ENCODE results near the gene NREP. TPM values are rescaled to one million over a fixed set of nuclear protein-coding genes. Genes with fewer than 3 reads are reported as not detected.
"Not testable (repeated sequence)": the region's sequence is repeated elsewhere in the genome, so short reads cannot be mapped to it uniquely, and the experiment has no call there.

Gene NREP
- total RNA-seq, 2 experiments from 2014 or later = 3.0 to 3.8 TPM

- DNase-seq = no peak
- intact Hi-C loops (cut with micrococcal nuclease) = no loop called here
- ChIA-PET CTCF (no interaction called here), POLR2A (no interaction called here)
- Mint-ChIP-seq H3K4me1 (ENCODE audit: low read depth) (peaks cover 2% of the 10 kb centered on the region), H3K9me3 (no peaks in the 10 kb centered on the region), H3K27me3 (peaks cover 7% of the 10 kb centered on the region), H3K4me3 (no peak overlapping the region), H3K36me3 (peaks cover 2% of the 10 kb centered on the region), H3K27ac (no peak overlapping the region)
These were observed 26.2 kb downstream of the NREP start for GRCh38 chr5:111730659-111731382.

GRCh38 chr5:111728941-111729340 is 28.1 kb downstream of the NREP start:
- intact Hi-C loops (cut with micrococcal nuclease) = no loop called here
- peaks cover 2% of the 10 kb centered on the region for H3K4me1 Mint-ChIP-seq (ENCODE audit: low read depth)
- H3K27ac Mint-ChIP-seq = no peak overlapping the region
- no peak overlapping the region for H3K4me3 Mint-ChIP-seq
- H3K27me3 Mint-ChIP-seq = peaks cover 7% of the 10 kb centered on the region
- ChIA-PET CTCF (interaction anchor here (0.6 kb wide), 1 partner anchor 91 kb away, joined by 3 read pairs; no protein-coding TSS in a partner anchor), POLR2A (no interaction called here)
- H3K9me3 Mint-ChIP-seq = no peaks in the 10 kb centered on the region
- no peaks in the 10 kb centered on the region for H3K36me3 Mint-ChIP-seq
- DNase-seq = no peak

- DNase-seq = no peak
- Mint-ChIP-seq H3K27ac (no peak overlapping the region), H3K9me3 (no peaks in the 10 kb centered on the region), H3K4me3 (no peak overlapping the region), H3K36me3 (no peaks in the 10 kb centered on the region), H3K4me1 (ENCODE audit: low read depth) (peaks cover 2% of the 10 kb centered on the region), H3K27me3 (peaks cover 7% of the 10 kb centered on the region)
- intact Hi-C loops (cut with micrococcal nuclease) = no loop called here
- ChIA-PET POLR2A (no interaction called here), CTCF (no interaction called here)
These were observed 30.0 kb downstream of the NREP start for GRCh38 chr5:111726986-111727385.

- Mint-ChIP-seq H3K27me3 (peaks cover 4% of the 10 kb centered on the region), H3K4me3 (no peak overlapping the region), H3K4me1 (ENCODE audit: low read depth) (no peaks in the 10 kb centered on the region), H3K36me3 (no peaks in the 10 kb centered on the region), H3K27ac (no peak overlapping the region), H3K9me3 (no peaks in the 10 kb centered on the region)
- DNase-seq = no peak
- CTCF ChIA-PET = no interaction called here
- intact Hi-C loops (cut with micrococcal nuclease) = no loop called here
- POLR2A ChIA-PET = no interaction called here
These were observed 34.9 kb downstream of the NREP start for GRCh38 chr5:111722140-111722539.

- CTCF ChIA-PET = interaction anchor here (0.7 kb wide), 1 partner anchor 12 kb away, joined by 3 read pairs; no protein-coding TSS in a partner anchor
- POLR2A ChIA-PET = no interaction called here
- Mint-ChIP-seq H3K4me3 (no peak overlapping the region), H3K27ac (no peak overlapping the region), H3K27me3 (peaks cover 6% of the 10 kb centered on the region), H3K4me1 (ENCODE audit: low read depth) (no peaks in the 10 kb centered on the region), H3K9me3 (no peaks in the 10 kb centered on the region), H3K36me3 (no peaks in the 10 kb centered on the region)
- intact Hi-C loops (cut with micrococcal nuclease) = no loop called here
- DNase-seq = no peak
These were observed 36.6 kb downstream of the NREP start for GRCh38 chr5:111720333-111720890.

GRCh38 chr5:111719773-111720172 is 37.2 kb downstream of the NREP start:
- Mint-ChIP-seq H3K4me3 (no peak overlapping the region), H3K36me3 (no peaks in the 10 kb centered on the region), H3K9me3 (no peaks in the 10 kb centered on the region), H3K4me1 (ENCODE audit: low read depth) (no peaks in the 10 kb centered on the region), H3K27me3 (peaks cover 6% of the 10 kb centered on the region), H3K27ac (no peak overlapping the region)
- ChIA-PET CTCF (no interaction called here), POLR2A (no interaction called here)
- intact Hi-C loops (cut with micrococcal nuclease) = no loop called here
- no peak for DNase-seq

GRCh38 chr5:111716789-111717188 is 40.2 kb downstream of the NREP start:
- POLR2A ChIA-PET; intact Hi-C loops (cut with micrococcal nuclease); CTCF ChIA-PET; H3K36me3 Mint-ChIP-seq; DNase-seq; H3K4me1 Mint-ChIP-seq (ENCODE audit: low read depth); H3K9me3 Mint-ChIP-seq; H3K27ac Mint-ChIP-seq; H3K27me3 Mint-ChIP-seq; H3K4me3 Mint-ChIP-seq: not testable (repeated sequence)

GRCh38 chr5:111707630-111708164 is 49.3 kb downstream of the NREP start:
- Mint-ChIP-seq H3K27me3 (peaks cover 1% of the 10 kb centered on the region), H3K9me3 (peaks cover 14% of the 10 kb centered on the region), H3K4me1 (ENCODE audit: low read depth) (no peaks in the 10 kb centered on the region), H3K27ac (no peak overlapping the region), H3K4me3 (no peak overlapping the region), H3K36me3 (no peaks in the 10 kb centered on the region)
- intact Hi-C loops (cut with micrococcal nuclease) = no loop called here
- ChIA-PET POLR2A (no interaction called here), CTCF (no interaction called here)
- DNase-seq = no peak

- peaks cover 1% of the 10 kb centered on the region for H3K27me3 Mint-ChIP-seq
- no peak overlapping the region for H3K27ac Mint-ChIP-seq
- H3K9me3 Mint-ChIP-seq = peaks cover 3% of the 10 kb centered on the region
- ChIA-PET POLR2A (no interaction called here), CTCF (no interaction called here)
- intact Hi-C loops (cut with micrococcal nuclease) = no loop called here
- H3K4me3 Mint-ChIP-seq = no peak overlapping the region
- H3K36me3 Mint-ChIP-seq = no peaks in the 10 kb centered on the region
- H3K4me1 Mint-ChIP-seq (ENCODE audit: low read depth) = no peaks in the 10 kb centered on the region
- no peak for DNase-seq
These were observed 50.6 kb downstream of the NREP start for GRCh38 chr5:111706345-111706744.

GRCh38 chr5:111704452-111705085 is 52.4 kb downstream of the NREP start:
- intact Hi-C loops (cut with micrococcal nuclease) = no loop called here
- Mint-ChIP-seq H3K36me3 (no peaks in the 10 kb centered on the region), H3K4me1 (ENCODE audit: low read depth) (no peaks in the 10 kb centered on the region), H3K9me3 (no peaks in the 10 kb centered on the region), H3K4me3 (no peak overlapping the region), H3K27ac (no peak overlapping the region), H3K27me3 (peaks cover 2% of the 10 kb centered on the region)
- DNase-seq = no peak
- ChIA-PET CTCF (no interaction called here), POLR2A (no interaction called here)

GRCh38 chr5:111703662-111704061 is 53.3 kb downstream of the NREP start:
- no peaks in the 10 kb centered on the region for H3K9me3 Mint-ChIP-seq
- no peak overlapping the region for H3K4me3 Mint-ChIP-seq
- peaks cover 2% of the 10 kb centered on the region for H3K27me3 Mint-ChIP-seq
- no peaks in the 10 kb centered on the region for H3K36me3 Mint-ChIP-seq
- no peak overlapping the region for H3K27ac Mint-ChIP-seq
- intact Hi-C loops (cut with micrococcal nuclease) = no loop called here
- CTCF ChIA-PET = no interaction called here
- POLR2A ChIA-PET = no interaction called here
- no peak for DNase-seq
- H3K4me1 Mint-ChIP-seq (ENCODE audit: low read depth) = no peaks in the 10 kb centered on the region

GRCh38 chr5:111699976-111700375 is 57.0 kb downstream of the NREP start:
- ChIA-PET CTCF (no interaction called here), POLR2A (no interaction called here)
- no peak for DNase-seq
- H3K9me3 Mint-ChIP-seq = no peaks in the 10 kb centered on the region
- H3K27me3 Mint-ChIP-seq = peaks cover 3% of the 10 kb centered on the region
- no peaks in the 10 kb centered on the region for H3K36me3 Mint-ChIP-seq
- no peak overlapping the region for H3K4me3 Mint-ChIP-seq
- no peak overlapping the region for H3K27ac Mint-ChIP-seq
- intact Hi-C loops (cut with micrococcal nuclease) = no loop called here
- H3K4me1 Mint-ChIP-seq (ENCODE audit: low read depth) = no peaks in the 10 kb centered on the region

GRCh38 chr5:111699324-111699723 is 57.7 kb downstream of the NREP start:
- Mint-ChIP-seq H3K9me3 (no peaks in the 10 kb centered on the region), H3K4me1 (ENCODE audit: low read depth) (no peaks in the 10 kb centered on the region), H3K36me3 (no peaks in the 10 kb centered on the region), H3K27me3 (peaks cover 3% of the 10 kb centered on the region), H3K4me3 (no peak overlapping the region), H3K27ac (no peak overlapping the region)
- DNase-seq = no peak
- ChIA-PET CTCF (no interaction called here), POLR2A (no interaction called here)
- intact Hi-C loops (cut with micrococcal nuclease) = no loop called here

All from activated CD4-positive, alpha-beta memory T cell treated with anti-CD3 and anti-CD28 coated beads for 36 hours (primary cell).